GM10248 (cell line): ENCODE data around the gene STK32A.

ENCODE experiments used
- CTCF ChIA-PET: fragments of 300-600 bp; sonication (Branson Sonifier 250); formaldehyde crosslinking; extraction: SDS; loops from one replicate; lab custom pipeline; 2021; ENCODE audit warnings: antibody characterized with exemption; lab: Yijun Ruan, JAX
- POLR2A ChIA-PET: fragments of 350-650 bp; sonication (Branson Sonifier 250); formaldehyde crosslinking; extraction: SDS; loops from one replicate; lab custom pipeline; 2020; ENCODE audit warnings: antibody characterized with exemption; lab: Yijun Ruan, JAX
- DNase-seq: peaks from one replicate; pipeline ENCODE4 v3.0.0; 2012; ENCODE audit errors: extremely low spot score
- CTCF ChIP-seq: IDR thresholded peaks from 2 replicates; pipeline ENCODE4 v1.5.1; 2012; ENCODE audit warnings: mild to moderate bottlenecking, low read depth; ENCODE audit errors: extremely low read depth, missing control alignments, control extremely low read depth

Gene STK32A

DNA sequence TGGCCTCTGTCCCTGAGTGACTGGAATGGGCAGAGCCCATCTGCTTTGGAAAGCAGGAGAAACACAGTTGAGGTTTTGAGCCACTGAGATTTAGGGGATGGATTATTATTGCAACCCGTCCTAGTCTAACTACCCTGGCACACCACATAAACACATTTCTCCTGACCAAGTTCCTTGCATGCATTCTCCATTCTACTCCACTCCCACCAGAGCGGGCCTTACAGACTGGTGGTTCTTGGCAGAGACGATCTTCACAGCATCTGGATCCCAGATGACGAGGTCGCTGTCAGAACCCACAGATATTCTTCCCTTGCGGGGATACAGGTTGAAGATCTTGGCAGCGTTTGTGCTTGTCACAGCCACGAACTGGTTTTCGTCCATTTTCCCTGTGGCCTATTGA, 164.0 kb downstream of the STK32A start:
- POLR2A ChIA-PET: no interaction called here

GRCh38 chr5:147400126-147400809, 165.4 kb downstream of the STK32A start:
- DNase-seq: no peak
- TF ChIP-seq CTCF: no peak
- ChIA-PET POLR2A (no interaction called here), CTCF (interaction anchor here (1.4 to 1.6 kb wide), 2 partner anchors 9 to 13 kb away, joined by 4 to 10 read pairs; no protein-coding TSS in a partner anchor)

More for the DNA sequence above, 164.0 kb downstream of the STK32A start:
- CTCF ChIA-PET: interaction anchor here (1.5 kb wide), 1 partner anchor 13 kb away, joined by 3 read pairs; no protein-coding TSS in a partner anchor
- DNase-seq: no peak
- no peak for TF ChIP-seq CTCF

DNA sequence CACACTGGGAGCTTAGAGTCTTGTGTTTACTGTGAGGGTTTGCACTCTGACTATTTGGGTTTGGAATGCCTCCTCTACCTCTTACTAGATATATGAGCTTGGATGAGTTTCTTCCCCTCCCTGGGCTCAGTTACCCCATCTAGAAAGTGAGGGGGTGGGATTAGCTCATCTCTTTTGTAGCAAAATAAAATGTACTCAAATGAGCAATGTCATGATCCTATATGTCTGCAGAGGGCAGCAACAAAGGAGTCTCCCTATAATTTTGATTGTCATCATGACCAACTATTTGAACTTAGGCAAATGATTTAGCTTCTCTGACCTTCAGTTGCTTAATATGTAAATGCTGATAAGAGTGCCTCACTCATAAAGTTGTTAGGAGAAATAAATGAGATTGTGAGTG, 166.1 kb downstream of the STK32A start:
- ChIA-PET CTCF (interaction anchor here (1.4 to 1.6 kb wide), 2 partner anchors 9 to 13 kb away, joined by 4 to 10 read pairs; no protein-coding TSS in a partner anchor), POLR2A (no interaction called here)
- no peak for DNase-seq
- TF ChIP-seq CTCF: no peak

DNA sequence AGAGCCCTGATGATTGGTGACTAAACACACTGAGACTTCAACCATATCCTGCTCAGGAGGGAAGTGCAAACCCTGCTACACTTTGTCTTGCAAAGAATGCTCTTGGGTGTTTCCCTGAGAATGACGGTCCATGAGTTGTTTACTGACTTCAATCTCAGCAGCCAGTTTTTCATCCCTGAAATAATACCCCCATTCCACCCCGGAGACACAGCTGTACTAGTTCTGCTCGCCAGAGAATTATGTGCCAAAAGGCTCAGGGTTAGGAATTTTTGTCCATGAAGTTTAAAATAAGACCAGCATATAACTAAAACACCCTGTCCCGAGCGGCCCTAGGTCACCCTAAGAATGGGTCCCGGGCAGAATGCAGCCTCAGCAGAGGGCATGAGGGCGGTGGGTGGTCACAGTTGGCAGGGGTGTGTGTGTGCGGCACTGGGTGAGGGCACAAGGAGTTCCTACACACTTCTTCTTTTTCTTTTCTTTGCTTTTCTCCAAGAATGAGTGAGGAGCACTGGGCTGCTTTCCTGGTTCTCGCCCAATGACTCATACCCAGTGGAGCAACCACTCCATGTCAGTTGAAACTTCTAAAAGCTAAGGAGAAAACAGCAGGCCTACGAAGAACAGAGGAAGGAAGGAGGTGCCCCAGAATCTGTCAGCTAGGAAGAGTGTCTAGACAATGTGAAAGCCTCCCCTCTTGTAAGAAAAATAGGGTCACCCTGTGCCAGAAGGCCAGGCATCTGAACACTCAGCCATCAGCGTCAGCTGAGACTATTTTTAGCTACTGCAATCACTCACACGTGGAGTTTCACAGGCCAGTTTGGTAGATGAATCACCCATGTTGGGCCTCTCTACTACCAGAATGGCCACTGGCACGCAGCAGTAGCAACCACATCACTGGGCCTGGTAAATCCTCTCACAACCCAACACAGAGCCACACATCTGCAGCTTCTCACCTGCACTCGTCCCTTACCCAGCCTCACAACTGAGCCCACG, 169.1 kb downstream of the STK32A start:
- ChIA-PET POLR2A (no interaction called here), CTCF (interaction anchor here (1.3 to 1.5 kb wide), 3 partner anchors 27 to 174 kb away, joined by 3 read pairs; no protein-coding TSS in a partner anchor)
- peak; percentile 53 for DNase-seq
- TF ChIP-seq CTCF: no peak

DNA sequence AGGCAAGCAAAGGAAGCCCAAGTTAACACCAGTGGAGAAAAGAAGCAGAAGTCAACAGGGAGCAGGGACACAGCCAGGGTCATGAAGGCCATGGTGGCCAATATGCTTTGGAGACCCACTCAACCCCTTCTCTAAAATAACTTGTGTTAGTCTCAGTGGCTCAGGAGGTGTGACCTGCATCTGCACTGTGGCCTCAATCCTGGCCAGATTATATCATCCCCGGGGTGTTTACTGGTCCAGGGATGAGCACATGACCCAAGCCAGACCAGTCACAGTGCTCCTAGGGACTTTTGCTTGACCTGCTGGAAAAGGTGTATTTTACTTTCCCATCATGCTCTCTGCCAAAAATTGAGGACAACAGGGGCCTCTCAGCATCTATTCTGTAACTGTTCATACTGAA, 169.9 kb downstream of the STK32A start:
- POLR2A ChIA-PET: no interaction called here
- no peak for DNase-seq
- CTCF ChIA-PET: interaction anchor here (1.3 kb wide), 1 partner anchor 174 kb away, joined by 3 read pairs; no protein-coding TSS in a partner anchor
- no peak for TF ChIP-seq CTCF

DNA sequence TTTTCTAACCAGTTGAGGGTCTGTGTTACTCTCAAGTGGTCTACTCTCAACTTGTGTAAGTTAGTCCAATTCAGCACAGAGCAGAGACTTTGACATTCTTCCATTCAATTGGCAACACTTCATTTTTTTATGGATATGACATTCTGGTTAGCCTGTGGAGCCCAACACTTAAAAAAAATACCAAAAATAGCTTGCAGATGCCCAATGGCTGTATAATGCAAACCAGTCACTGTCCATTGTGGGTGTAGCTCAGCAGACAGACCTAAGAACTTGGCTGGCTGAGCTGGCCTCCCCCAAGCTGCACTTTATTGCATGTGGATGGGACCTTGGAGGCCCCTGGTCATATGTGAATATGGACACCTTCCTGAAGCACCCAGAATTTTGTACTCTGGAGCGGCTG, 171.8 kb downstream of the STK32A start:
- no peak for TF ChIP-seq CTCF
- ChIA-PET POLR2A (no interaction called here), CTCF (interaction anchor here (1.0 to 1.1 kb wide), 2 partner anchors 15 to 21 kb away, joined by 3 to 7 read pairs; no protein-coding TSS in a partner anchor)
- no peak for DNase-seq
